Activated CD4-positive, alpha-beta T cell treated with anti-CD3 and anti-CD28 coated beads, Interleukin-2, amount 50 U/mL, for 16 hours (primary cell): ENCODE results near the gene WDR7.

ENCODE experiments used
- DNase-seq: peaks from one replicate; pipeline ENCODE4 v3.0.0-alpha.2; 2020

Gene WDR7

DNA sequence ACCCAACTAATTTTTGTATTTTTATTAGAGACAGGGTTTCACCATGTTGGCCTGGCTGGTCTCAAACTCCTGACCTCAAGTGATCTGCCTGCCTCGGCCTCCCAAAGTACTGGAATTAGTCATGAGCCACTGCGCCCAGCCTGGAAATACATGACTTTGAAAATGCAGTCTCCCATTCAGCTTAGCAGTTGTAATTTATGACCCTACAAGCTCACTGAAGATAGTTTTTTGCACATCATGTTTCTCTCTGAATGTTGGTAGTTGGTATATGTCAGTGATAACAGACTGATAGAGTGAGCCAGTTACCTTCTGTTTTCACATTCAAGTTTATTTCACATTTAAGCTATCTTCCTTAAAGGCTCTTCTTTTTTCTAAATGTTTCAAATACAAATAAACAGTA, 7.1 kb downstream of the WDR7 start:
- DNase-seq: no peak

GRCh38 chr18:56659111-56659510, 8.0 kb downstream of the WDR7 start:
- no peak for DNase-seq

GRCh38 chr18:56660655-56661054, 9.5 kb downstream of the WDR7 start:
- DNase-seq: no peak

GRCh38 chr18:56661360-56662062, 10.4 kb downstream of the WDR7 start:
- DNase-seq: no peak

- no peak for DNase-seq
These were observed 10.9 kb downstream of the WDR7 start for GRCh38 chr18:56662063-56662408.

DNA sequence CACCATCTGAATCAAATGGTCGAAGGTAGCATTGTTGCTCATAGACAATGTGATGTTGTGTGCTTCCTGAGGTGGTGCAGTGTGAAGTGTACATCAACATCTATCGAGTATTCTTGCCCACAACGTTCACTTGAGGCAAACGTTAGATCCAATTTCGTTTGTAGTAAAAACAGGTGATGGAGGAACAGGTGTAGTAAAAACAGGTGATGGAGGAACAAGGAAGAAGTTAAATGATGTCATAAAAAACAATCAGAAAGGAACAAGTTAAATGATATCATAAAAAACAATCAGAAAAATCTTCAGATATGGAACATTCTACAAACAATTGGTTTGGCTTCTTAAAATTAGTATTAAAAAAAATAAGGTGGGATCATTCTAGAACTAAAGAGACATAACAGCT, 11.3 kb downstream of the WDR7 start:
- no peak for DNase-seq

DNA sequence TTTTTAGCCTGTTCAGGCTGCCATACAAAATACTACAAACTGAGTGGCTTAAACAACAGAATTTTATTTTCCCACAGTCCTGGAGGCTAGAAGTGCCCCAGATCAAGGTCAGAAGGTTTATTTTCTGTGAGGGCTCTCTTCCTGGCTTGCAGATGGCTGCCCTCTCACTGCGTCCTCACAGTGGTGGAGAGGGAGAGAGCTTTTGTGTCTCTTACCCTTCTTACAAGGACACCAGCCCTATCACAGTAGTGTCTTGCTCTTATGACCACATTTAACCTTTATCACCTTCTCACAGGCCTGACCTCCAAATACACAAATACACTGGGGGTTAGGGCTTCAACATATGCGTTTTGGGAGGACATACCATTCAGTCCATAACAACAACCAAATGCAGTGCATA, 11.7 kb downstream of the WDR7 start:
- DNase-seq: no peak

DNA sequence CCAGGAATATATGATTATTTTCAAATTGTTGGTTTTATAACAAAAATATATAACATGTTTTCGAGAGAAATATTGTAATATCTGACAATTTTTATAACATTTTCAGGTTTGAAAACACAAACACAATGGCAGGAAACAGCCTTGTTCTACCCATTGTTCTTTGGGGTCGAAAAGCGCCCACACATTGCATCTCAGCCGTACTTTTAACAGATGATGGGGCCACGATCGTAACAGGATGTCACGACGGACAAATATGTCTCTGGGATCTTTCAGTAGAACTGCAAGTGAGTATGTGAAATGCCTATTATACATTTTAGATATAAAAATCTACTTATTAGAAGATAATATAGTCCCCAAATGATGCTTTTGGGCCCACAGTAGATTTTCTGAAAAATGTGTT, 21.2 kb downstream of the WDR7 start:
- DNase-seq: no peak

- DNase-seq: no peak
These were observed 21.8 kb downstream of the WDR7 start for GRCh38 chr18:56672981-56673380.

DNA sequence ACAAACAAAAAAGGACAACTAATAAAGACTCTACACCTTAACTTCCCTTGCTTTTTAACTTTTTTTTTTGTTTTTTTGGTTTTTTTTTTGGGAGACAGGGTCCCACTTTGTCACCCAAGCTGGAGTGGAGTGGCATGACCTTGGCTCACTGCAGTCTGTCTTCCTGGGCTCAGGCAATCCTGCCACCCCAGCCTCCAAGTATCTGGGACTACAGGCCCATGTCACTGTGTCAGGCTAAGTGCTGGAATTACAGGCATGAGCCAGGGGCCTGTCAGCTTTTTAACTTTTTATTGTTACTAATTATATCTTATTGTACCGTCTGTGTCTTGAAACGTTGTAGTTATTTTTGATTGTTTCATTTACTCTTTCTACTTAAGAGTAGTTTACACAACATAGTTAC, 25.5 kb downstream of the WDR7 start:
- DNase-seq: no peak

DNA sequence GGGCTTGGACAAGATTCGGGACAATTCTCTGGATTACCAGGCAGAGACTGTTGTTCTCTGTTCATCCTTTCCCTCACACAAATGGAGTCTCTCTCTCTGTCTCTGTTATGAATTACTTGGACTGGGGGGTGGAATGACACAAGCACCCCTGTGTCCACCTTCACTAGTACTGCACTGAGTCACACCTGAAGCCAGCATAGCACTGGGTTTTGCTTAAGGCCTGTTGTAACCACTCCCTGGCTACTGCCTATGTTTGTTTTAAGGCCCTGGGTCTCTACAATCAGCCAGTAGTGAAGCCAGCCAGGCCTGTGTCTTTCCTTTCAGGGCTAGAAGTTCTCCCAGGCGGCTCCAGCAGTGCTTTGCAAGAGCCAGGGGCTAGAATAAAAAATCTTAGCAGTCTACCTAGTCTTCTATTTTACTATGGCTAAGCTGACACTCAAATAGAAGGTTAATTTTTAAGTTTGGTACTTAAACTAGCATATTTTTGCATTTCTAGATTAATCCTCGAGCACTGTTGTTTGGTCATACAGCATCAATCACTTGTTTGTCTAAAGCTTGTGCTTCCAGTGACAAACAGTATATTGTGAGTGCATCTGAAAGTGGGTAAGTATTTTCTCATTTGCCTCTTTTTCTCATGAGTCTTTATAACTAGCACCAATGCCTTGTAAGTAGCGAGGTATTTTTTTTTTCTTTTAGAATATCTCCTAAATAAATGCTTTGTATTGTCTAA, 27.8 kb downstream of the WDR7 start:
- no peak for DNase-seq

- DNase-seq: no peak
These were observed 33.1 kb downstream of the WDR7 start for GRCh38 chr18:56684277-56684676.

GRCh38 chr18:56691530-56691929, 40.4 kb downstream of the WDR7 start:
- no peak for DNase-seq

GRCh38 chr18:56696966-56697365, 45.8 kb downstream of the WDR7 start:
- DNase-seq: peak; percentile 19

DNA sequence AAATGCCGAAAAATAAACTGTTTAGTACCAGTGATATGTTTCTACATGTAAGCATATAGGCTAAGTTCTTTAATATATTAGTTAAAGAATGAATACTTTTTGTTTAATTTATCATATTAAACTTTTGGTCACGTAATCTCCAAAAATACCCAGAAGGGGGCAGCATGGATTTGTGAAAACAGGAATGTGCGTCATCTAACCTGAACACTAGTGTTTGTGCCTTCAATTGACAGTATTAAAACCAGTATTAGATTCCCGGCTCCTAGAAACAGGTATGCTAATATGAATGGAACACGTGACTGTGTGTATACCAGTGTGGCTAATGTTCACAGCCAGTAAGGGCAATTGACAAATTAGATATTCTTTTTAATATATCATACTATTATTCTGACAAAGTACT, 51.8 kb downstream of the WDR7 start:
- peak; percentile 28 for DNase-seq

- DNase-seq: peak; percentile 87
These were observed 58.3 kb downstream of the WDR7 start for GRCh38 chr18:56709463-56709862.

GRCh38 chr18:56711708-56712445, 60.7 kb downstream of the WDR7 start:
- DNase-seq: no peak

GRCh38 chr18:56712761-56713160, 61.6 kb downstream of the WDR7 start:
- no peak for DNase-seq

DNA sequence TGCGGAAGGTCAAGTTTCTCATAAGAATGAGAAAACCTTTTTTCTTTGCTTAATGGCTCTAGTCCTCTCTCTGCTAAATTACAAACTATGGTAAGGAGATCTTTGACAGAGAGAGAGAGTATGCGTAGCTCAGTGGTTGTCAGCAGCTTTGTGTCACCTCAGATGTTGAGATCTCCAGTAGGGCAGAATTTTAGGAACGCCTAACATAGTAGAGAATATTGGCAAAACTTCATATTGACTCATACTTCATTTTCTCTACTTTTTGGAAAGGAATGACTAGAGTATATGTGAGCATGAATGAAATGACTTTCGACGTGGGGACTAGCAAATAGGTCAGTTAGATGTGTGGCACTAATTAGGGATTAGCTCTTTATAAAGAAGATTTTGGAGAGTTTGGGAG, 64.0 kb downstream of the WDR7 start:
- no peak for DNase-seq

DNA sequence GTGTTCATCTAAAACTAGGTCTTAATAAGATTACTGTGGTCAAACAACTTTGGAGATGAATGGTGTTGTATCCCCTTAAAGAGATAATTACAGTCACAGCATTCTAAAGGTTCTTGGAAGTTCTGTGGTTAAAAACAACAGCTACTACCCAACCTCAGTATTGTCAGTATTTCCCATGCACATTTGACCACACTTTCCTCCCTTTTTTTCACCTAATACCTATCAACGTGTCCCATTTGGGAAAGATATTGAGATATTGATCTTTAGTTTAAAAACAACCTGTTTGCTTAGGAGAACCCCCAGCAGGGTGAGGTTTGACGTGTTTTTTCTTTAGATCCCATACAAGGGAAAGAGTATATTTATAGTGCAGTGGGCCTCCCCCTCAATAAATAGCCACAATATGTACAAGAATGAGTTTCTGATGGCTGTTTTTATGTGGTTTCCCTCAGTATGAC, 65.6 kb downstream of the WDR7 start:
- DNase-seq: peak; percentile 45

- DNase-seq: no peak
These were observed 69.9 kb downstream of the WDR7 start for GRCh38 chr18:56721031-56721430.

DNA sequence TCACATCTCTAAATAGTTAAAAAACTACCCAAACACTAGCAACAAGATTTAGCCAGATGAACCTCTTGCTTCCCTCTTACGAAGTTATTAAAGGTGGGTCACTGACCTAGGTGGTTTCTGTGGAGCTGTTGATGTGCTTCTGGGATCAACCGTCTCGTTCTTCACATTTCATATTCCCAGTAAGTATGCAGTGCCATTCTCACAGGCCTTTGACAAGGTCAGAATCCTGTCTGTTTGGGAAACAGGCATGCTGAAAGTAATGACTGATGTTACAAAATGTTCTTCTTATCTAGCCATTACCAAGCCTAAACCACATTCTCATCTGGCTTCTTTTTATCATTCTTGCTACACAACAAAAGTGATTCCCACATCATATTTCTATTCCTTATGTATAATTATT, 70.3 kb downstream of the WDR7 start:
- DNase-seq: no peak

DNA sequence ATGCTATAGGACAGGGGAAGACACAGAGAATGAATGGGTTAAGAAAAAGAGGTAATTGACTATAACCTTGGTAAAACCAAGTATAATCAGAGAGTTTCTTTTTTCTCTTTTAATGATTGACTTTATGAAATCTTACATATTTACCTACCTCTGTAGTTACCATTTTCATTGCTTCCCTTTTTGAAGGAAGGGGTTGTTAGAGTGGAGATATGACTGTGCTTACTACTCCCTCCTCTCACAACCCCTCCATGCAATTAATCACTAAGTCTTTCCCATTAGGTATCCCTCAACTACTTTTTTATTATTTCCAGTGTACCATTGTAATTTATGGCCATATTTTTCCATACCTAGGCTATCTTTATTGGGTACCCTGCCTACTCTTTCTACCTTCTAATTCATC, 71.4 kb downstream of the WDR7 start:
- no peak for DNase-seq

DNA sequence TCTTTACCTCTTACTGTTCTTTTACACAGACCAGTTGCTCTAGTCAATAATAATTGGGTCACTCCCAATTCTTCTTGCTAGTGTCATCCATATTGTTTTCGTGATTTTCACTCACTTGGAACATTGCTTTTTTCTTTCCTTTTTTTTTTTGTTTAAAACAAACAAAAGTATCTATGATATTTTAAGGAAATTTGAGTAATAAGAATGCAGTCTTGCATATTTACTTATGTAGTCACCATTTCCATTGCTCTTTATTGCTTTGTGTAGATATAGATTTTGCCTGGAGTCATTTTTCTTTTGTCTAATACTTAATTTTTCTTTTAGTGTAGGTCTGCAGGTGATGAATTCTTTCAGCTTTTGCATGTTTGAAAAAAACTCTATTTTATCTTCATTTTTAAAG, 71.9 kb downstream of the WDR7 start:
- no peak for DNase-seq
